Liver (tissue), 9 donors: ENCODE results near the gene MEGF11. TPM values are rescaled to one million over a fixed set of nuclear protein-coding genes. Genes with fewer than 3 reads are reported as not detected.

Source experiments
- DNase-seq: peaks from one replicate; pipeline ENCODE4 v3.0.0-alpha.2; 2017; ENCODE audit warnings: low spot score
- H3K27ac ChIP-seq, 2 donors: one replicate each; pipeline ENCODE4 v1.7.0; 2013; ENCODE audit warnings: inconsistent platforms in 2 of 2, low read length in 2 of 2, control low read depth in 1 of 2, low read depth in 1 of 2, mild to moderate bottlenecking in 1 of 2
- H3K27me3 ChIP-seq, 4 donors: one replicate each; pipeline versions ENCODE4 v1.6.1 to v1.7.0; 2013; ENCODE audit warnings: low read length in 3 of 4, inconsistent platforms in 1 of 4, mild to moderate bottlenecking in 1 of 4, moderate library complexity in 1 of 4; ENCODE audit not compliant: control insufficient read depth in 4 of 4, insufficient read depth in 4 of 4
- H3K36me3 ChIP-seq, 4 donors: one replicate each; pipeline versions ENCODE4 v1.6.1 to v1.7.0; 2013; ENCODE audit warnings: low read length in 3 of 4, mild to moderate bottlenecking in 3 of 4, low read depth in 1 of 4, moderate library complexity in 1 of 4; ENCODE audit not compliant: control insufficient read depth in 4 of 4, insufficient read depth in 3 of 4
- H3K4me1 ChIP-seq, 4 donors: one replicate each; pipeline versions ENCODE4 v1.6.1 to v1.7.0; 2013; ENCODE audit warnings: low read length in 3 of 4, mild to moderate bottlenecking in 3 of 4, moderate library complexity in 1 of 4; ENCODE audit not compliant: control insufficient read depth in 4 of 4, insufficient read depth in 4 of 4
- H3K4me3 ChIP-seq, 3 donors: one replicate each; pipeline versions ENCODE4 v1.6.1 to v1.7.0; 2013; ENCODE audit warnings: low read length in 3 of 3, control low read depth in 1 of 3, low read depth in 1 of 3, mild to moderate bottlenecking in 1 of 3
- H3K9ac ChIP-seq, 2 donors: one replicate each; pipeline ENCODE4 v1.7.0; 2013; ENCODE audit warnings: low read length in 2 of 2, mild to moderate bottlenecking in 2 of 2, moderate library complexity in 2 of 2, control low read depth in 1 of 2, low read depth in 1 of 2
- H3K9me3 ChIP-seq, 4 donors: one replicate each; pipeline versions ENCODE4 v1.6.1 to v1.7.0; 2013; ENCODE audit warnings: low read length in 3 of 4; ENCODE audit not compliant: control insufficient read depth in 4 of 4
- EGR1 ChIP-seq, 2 donors: IDR thresholded peaks; 2 replicates each; pipeline ENCODE4 v1.6.1; 2016 to 2018; ENCODE audit warnings: antibody characterized with exemption in 2 of 2, low read depth in 2 of 2
- FOXA1 ChIP-seq: IDR thresholded peaks from 2 replicates; pipeline ENCODE4 v1.6.1; 2016; ENCODE audit warnings: antibody characterized with exemption
- FOXA2 ChIP-seq: IDR thresholded peaks from 2 replicates; pipeline ENCODE4 v1.6.1; 2016; ENCODE audit warnings: antibody characterized with exemption
- HNF4A ChIP-seq, 2 donors: conservative IDR thresholded peaks; 2 replicates each; pipeline ENCODE4 v1.6.1; 2016; ENCODE audit warnings: antibody characterized with exemption in 2 of 2, mild to moderate bottlenecking in 2 of 2
- HNF4G ChIP-seq: IDR thresholded peaks from 2 replicates; pipeline ENCODE4 v1.6.1; 2016; ENCODE audit warnings: antibody characterized with exemption
- JUND ChIP-seq, 2 donors: IDR thresholded peaks; 2 replicates each; pipeline ENCODE4 v1.6.1; 2016; ENCODE audit warnings: antibody characterized with exemption in 2 of 2
- RAD21 ChIP-seq, 2 donors: IDR thresholded peaks; 2 replicates each; pipeline ENCODE4 v1.6.1; 2016; ENCODE audit warnings: antibody characterized with exemption in 2 of 2, mild to moderate bottlenecking in 2 of 2
- RXRA ChIP-seq, 2 donors: IDR thresholded peaks; 2 replicates each; pipeline ENCODE4 v1.6.1; 2017 to 2018; ENCODE audit warnings: antibody characterized with exemption in 2 of 2, mild to moderate bottlenecking in 1 of 2
- TAF1 ChIP-seq: conservative IDR thresholded peaks from 2 replicates; pipeline ENCODE4 v1.6.1; 2016; ENCODE audit warnings: antibody characterized with exemption, mild to moderate bottlenecking
- WGBS: extraction: QIAGEN DNeasy Blood & Tissue Kit; methylation state at CpG from one replicate; pipeline ENCODE4 v1.1.7; 2013; 5-methylcytosine and 5-hydroxymethylcytosine counted together
- polyA plus RNA-seq, 2 donors: library from polyadenylated mRNA; stranded (reverse) in 1 of 2; unstranded in 1 of 2; fragments of 200-250 nt in 1 of 2; fragments of >200 nt in 1 of 2; fragmentation: Nextera tagmentation in 1 of 2; extraction: Ambion mirVana in 1 of 2; gene quantifications; one replicate each; pipeline versions ENCODE4 v1.2.1 to v1.2.3, GENCODE V29; 2013 to 2015
- total RNA-seq, 2 donors: library from RNA; depleted of rRNA; stranded (reverse); fragments of >200 nt; gene quantifications; one replicate each; pipeline ENCODE4 v1.2.3, GENCODE V29; 2014
- TF ChIP-seq, protein P1 (sequence below): IDR thresholded peaks from 2 replicates; pipeline ENCODE4 v1.6.1; 2016; ENCODE audit warnings: antibody characterized with exemption
- TF ChIP-seq, protein P2 (sequence below): IDR thresholded peaks from 2 replicates; pipeline ENCODE4 v1.6.1; 2016; ENCODE audit warnings: antibody characterized with exemption, mild to moderate bottlenecking
- TF ChIP-seq, protein P3 (sequence below): fragments of 150-350 bp; IDR thresholded peaks from 2 replicates; pipeline ENCODE4 v1.5.1; 2017; ENCODE audit warnings: improper control_type of control experiment, low read depth, low read length; ENCODE audit not compliant: missing input control
- TF ChIP-seq, protein P4 (sequence below): IDR thresholded peaks from 2 replicates; pipeline ENCODE4 v1.6.1; 2016; ENCODE audit warnings: antibody characterized with exemption
- donor health status: healthy.
- donor health status: healthy.
- donor health status: healthy.
- donor health status: healthy.
- donor health status: healthy.

MEGF11 gene
- total and polyA plus RNA-seq, 4 donors: under 0.01 to 0.51 (median 0.03) TPM; not detected in 1

DNA sequence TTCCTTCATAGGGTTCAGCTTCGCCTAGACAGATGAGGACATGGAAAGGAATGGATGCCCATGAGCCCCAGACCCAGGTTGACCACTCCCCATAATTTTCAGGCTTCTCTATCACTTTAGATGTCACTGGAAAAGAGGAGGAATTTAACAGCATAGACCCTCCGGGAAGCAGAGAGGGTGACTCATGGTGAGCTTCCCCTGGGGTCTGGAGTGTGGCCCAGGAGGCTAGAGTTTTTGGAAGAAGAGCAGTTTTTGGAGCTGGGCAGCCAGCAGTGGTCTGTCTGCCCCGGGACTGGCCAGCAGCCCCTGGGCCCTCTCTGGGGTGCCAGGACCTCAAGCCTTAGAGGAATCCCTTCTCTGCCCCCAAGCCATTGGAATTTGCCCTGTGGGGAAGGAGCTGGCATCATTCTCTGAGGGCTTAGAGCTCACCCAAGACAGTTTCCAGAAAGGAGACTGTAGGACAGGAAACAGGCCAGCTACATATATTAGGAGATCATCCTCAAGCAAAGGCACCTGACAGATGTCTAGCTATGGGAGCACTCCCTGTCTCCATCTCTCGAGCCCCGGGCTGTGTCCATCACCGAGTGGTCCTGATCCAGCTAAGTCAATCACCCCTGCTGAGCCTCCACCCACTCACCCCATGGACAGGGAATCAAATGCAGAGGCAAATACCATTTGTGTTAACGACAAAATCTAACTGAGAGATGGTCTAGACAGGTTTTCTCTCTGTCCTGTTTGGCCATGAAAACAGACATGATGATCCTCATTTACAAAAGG, 67.3 kb downstream of the MEGF11 start (continued):
- TF ChIP-seq FOXA2: no peak
- TF ChIP-seq, protein P1, sequence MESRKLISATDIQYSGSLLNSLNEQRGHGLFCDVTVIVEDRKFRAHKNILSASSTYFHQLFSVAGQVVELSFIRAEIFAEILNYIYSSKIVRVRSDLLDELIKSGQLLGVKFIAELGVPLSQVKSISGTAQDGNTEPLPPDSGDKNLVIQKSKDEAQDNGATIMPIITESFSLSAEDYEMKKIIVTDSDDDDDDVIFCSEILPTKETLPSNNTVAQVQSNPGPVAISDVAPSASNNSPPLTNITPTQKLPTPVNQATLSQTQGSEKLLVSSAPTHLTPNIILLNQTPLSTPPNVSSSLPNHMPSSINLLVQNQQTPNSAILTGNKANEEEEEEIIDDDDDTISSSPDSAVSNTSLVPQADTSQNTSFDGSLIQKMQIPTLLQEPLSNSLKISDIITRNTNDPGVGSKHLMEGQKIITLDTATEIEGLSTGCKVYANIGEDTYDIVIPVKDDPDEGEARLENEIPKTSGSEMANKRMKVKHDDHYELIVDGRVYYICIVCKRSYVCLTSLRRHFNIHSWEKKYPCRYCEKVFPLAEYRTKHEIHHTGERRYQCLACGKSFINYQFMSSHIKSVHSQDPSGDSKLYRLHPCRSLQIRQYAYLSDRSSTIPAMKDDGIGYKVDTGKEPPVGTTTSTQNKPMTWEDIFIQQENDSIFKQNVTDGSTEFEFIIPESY: no peak
- no peak for TF ChIP-seq HNF4G
- no peak for TF ChIP-seq RAD21 (IDR thresholded peaks at IDR 0.05)
- no peak for TF ChIP-seq JUND (IDR thresholded peaks at IDR 0.05)

DNA sequence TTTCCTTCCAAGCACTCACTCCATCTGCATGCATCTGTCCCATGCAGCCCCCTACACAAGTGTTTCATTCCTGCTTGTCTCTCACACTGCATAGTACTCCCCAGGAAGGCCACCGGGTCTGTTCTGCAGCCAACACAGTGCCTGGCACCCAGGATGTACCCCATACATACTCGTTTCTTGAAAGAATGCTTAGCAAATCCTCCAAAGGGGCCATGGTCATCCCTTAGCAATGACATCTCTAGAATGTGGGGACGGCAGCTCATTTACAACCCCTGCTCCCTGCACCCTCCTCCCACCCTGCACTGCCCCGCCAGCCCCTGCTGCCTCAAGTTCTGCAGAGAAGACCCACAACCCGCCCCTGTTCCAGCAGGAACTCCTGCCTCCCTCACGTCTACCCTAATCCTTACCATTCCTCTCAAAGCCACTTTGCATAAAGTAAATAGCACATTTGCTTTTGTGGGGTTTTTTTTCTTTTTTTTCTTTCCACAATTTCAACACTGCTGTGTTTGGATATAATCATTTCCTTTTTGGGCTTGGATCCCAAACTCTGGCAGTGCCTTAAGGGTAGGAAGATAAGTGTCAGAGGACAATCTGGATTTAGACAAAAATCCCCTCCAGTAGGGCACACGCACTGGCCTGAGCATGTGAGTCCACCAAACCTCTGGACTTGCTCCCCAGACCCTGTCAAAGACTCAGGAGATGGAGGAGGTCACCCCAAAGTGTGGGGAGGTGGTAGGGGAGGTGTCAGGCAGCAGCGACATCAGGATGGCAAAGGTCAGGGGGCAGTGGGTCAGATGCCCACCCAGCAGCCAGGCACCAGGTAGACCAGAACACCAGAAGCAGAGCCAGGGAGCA, 68.4 kb downstream of the MEGF11 start:
- no peak overlapping the region for H3K4me3 ChIP-seq
- TF ChIP-seq, protein P2, sequence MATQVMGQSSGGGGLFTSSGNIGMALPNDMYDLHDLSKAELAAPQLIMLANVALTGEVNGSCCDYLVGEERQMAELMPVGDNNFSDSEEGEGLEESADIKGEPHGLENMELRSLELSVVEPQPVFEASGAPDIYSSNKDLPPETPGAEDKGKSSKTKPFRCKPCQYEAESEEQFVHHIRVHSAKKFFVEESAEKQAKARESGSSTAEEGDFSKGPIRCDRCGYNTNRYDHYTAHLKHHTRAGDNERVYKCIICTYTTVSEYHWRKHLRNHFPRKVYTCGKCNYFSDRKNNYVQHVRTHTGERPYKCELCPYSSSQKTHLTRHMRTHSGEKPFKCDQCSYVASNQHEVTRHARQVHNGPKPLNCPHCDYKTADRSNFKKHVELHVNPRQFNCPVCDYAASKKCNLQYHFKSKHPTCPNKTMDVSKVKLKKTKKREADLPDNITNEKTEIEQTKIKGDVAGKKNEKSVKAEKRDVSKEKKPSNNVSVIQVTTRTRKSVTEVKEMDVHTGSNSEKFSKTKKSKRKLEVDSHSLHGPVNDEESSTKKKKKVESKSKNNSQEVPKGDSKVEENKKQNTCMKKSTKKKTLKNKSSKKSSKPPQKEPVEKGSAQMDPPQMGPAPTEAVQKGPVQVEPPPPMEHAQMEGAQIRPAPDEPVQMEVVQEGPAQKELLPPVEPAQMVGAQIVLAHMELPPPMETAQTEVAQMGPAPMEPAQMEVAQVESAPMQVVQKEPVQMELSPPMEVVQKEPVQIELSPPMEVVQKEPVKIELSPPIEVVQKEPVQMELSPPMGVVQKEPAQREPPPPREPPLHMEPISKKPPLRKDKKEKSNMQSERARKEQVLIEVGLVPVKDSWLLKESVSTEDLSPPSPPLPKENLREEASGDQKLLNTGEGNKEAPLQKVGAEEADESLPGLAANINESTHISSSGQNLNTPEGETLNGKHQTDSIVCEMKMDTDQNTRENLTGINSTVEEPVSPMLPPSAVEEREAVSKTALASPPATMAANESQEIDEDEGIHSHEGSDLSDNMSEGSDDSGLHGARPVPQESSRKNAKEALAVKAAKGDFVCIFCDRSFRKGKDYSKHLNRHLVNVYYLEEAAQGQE: no peak
- TF ChIP-seq, protein P3, sequence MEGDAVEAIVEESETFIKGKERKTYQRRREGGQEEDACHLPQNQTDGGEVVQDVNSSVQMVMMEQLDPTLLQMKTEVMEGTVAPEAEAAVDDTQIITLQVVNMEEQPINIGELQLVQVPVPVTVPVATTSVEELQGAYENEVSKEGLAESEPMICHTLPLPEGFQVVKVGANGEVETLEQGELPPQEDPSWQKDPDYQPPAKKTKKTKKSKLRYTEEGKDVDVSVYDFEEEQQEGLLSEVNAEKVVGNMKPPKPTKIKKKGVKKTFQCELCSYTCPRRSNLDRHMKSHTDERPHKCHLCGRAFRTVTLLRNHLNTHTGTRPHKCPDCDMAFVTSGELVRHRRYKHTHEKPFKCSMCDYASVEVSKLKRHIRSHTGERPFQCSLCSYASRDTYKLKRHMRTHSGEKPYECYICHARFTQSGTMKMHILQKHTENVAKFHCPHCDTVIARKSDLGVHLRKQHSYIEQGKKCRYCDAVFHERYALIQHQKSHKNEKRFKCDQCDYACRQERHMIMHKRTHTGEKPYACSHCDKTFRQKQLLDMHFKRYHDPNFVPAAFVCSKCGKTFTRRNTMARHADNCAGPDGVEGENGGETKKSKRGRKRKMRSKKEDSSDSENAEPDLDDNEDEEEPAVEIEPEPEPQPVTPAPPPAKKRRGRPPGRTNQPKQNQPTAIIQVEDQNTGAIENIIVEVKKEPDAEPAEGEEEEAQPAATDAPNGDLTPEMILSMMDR: no peak
- TF ChIP-seq, protein P1: no peak
- TF ChIP-seq, protein P4, sequence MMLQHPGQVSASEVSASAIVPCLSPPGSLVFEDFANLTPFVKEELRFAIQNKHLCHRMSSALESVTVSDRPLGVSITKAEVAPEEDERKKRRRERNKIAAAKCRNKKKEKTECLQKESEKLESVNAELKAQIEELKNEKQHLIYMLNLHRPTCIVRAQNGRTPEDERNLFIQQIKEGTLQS: no peak
- no peak for TF ChIP-seq HNF4A (conservative IDR thresholded peaks at IDR 0.05)
- TF ChIP-seq RAD21 (IDR thresholded peaks at IDR 0.05): no peak
- TF ChIP-seq FOXA1: no peak
- TF ChIP-seq EGR1 (IDR thresholded peaks at IDR 0.05; ENCODE audit: low read depth in 2 of 2): no peak
- no peak for TF ChIP-seq FOXA2
- no peak for TF ChIP-seq TAF1
- TF ChIP-seq RXRA (IDR thresholded peaks at IDR 0.05): no peak
- no peak for DNase-seq
- no peaks in the 10 kb centered on the region for H3K9me3 ChIP-seq
- H3K4me1 ChIP-seq: no peaks in the 10 kb centered on the region
- H3K27me3 ChIP-seq: no peaks in the 10 kb centered on the region
- no peak overlapping the region for H3K9ac ChIP-seq
- H3K27ac ChIP-seq: no peak overlapping the region
- H3K36me3 ChIP-seq: no peaks in the 10 kb centered on the region
- 53% methylated on average over 8 of the region's 8 CpGs for WGBS
